PC-9 (cell line): ENCODE data around the gene BMPR1B. TPM values are rescaled to one million over a fixed set of nuclear protein-coding genes. Genes with fewer than 3 reads are reported as not detected.
A peak's percentile ranks its signal among the peaks of the same experiment; 100 is the strongest.

Experiments
- BruUV-seq: library from RNA; stranded (reverse); fragments of 400-500 nt; replicated peaks from 2 replicates; lab custom pipeline; 2021; lab: Mats Ljungman, UMichigan
- CTCF ChIA-PET: fragments of 300-600 bp; sonication (Branson Sonifier 250); formaldehyde crosslinking; loops from one replicate; lab custom pipeline; 2022; ENCODE audit warnings: antibody characterized with exemption; lab: Charles Lee
- POLR2A ChIA-PET: fragments of 300-600 bp; sonication (Branson Sonifier 250); formaldehyde crosslinking; loops from one replicate; lab custom pipeline; 2022; ENCODE audit warnings: antibody characterized with exemption; ENCODE audit not compliant: unreplicated experiment; lab: Charles Lee
- DNase-seq, 2 experiments: peaks; one replicate each; pipeline versions ENCODE4 v3.0.0 to v3.0.0-alpha.2; 2015 to 2022; ENCODE audit warnings: mixed read lengths in 1 of 2
- H2AFZ ChIP-seq: fragments of 200-600 bp; sonication (generic); 2 replicates; pipeline ENCODE4 v1.8.1; 2017; ENCODE audit warnings: antibody characterized with exemption
- H3F3A ChIP-seq: fragments of 200-600 bp; sonication (generic); 2 replicates; pipeline ENCODE4 v1.8.1; 2017; ENCODE audit warnings: antibody characterized with exemption, mild to moderate bottlenecking, low read depth; ENCODE audit not compliant: insufficient read depth
- H3K27ac ChIP-seq: fragments of 200-600 bp; sonication (generic); 2 replicates; pipeline ENCODE4 v1.6.1; 2016; ENCODE audit warnings: mixed run types
- H3K27me3 ChIP-seq: fragments of 200-600 bp; sonication (generic); 2 replicates; pipeline ENCODE4 v1.6.1; 2016; ENCODE audit warnings: low read depth, mixed run types; ENCODE audit not compliant: insufficient read depth
- H3K36me3 ChIP-seq: fragments of 200-600 bp; sonication (generic); 2 replicates; pipeline ENCODE4 v1.6.1; 2016; ENCODE audit warnings: low read depth, mixed run types
- H3K4me1 ChIP-seq: fragments of 200-600 bp; sonication (generic); replicated peaks from 2 replicates; pipeline ENCODE4 v1.6.1; 2016; ENCODE audit warnings: mixed run types; ENCODE audit not compliant: insufficient read depth
- H3K4me2 ChIP-seq: fragments of 200-600 bp; sonication (generic); 2 replicates; pipeline ENCODE4 v1.6.1; 2017; ENCODE audit warnings: mixed run types
- H3K4me3 ChIP-seq: fragments of 200-600 bp; sonication (generic); 2 replicates; pipeline ENCODE4 v1.6.1; 2016; ENCODE audit warnings: mixed run types
- H3K79me2 ChIP-seq: fragments of 200-600 bp; sonication (generic); 2 replicates; pipeline ENCODE4 v1.6.1; 2017; ENCODE audit warnings: low read depth, mixed run types
- H3K9me2 ChIP-seq: fragments of 200-600 bp; sonication (generic); 2 replicates; pipeline ENCODE4 v1.8.1; 2017; ENCODE audit warnings: mild to moderate bottlenecking; ENCODE audit not compliant: insufficient read depth
- H3K9me3 ChIP-seq: fragments of 200-600 bp; sonication (generic); 2 replicates; pipeline ENCODE4 v1.8.1; 2016; ENCODE audit warnings: low read depth; ENCODE audit not compliant: insufficient read depth
- H4K20me1 ChIP-seq: fragments of 200-600 bp; sonication (generic); 2 replicates; pipeline ENCODE4 v1.8.1; 2017; ENCODE audit not compliant: insufficient read depth
- EZH2 ChIP-seq: fragments of 200-600 bp; sonication (generic); IDR thresholded peaks from 2 replicates; pipeline ENCODE4 v1.8.0; 2017; ENCODE audit warnings: antibody characterized with exemption, low read depth
- intact Hi-C: fragments of 100-400 bp; cut with micrococcal nuclease; formaldehyde crosslinking; loops from one replicate; pipeline ENCODE4 v1.10.0; 2022; ENCODE audit not compliant: unreplicated experiment
- total RNA-seq: library from RNA; stranded (reverse); gene quantifications from 2 replicates; pipeline ENCODE4 v1.2.3, GENCODE V29; 2021
- TF ChIP-seq, protein P1 (sequence below): fragments of 200-600 bp; sonication (generic); conservative IDR thresholded peaks from 2 replicates; pipeline ENCODE4 v1.6.1; 2017; ENCODE audit warnings: mixed run types, antibody characterized with exemption, mild to moderate bottlenecking, moderate library complexity

The BMPR1B gene
- total RNA-seq, 1 experiment from 2014 or later: 1.1 TPM

DNA sequence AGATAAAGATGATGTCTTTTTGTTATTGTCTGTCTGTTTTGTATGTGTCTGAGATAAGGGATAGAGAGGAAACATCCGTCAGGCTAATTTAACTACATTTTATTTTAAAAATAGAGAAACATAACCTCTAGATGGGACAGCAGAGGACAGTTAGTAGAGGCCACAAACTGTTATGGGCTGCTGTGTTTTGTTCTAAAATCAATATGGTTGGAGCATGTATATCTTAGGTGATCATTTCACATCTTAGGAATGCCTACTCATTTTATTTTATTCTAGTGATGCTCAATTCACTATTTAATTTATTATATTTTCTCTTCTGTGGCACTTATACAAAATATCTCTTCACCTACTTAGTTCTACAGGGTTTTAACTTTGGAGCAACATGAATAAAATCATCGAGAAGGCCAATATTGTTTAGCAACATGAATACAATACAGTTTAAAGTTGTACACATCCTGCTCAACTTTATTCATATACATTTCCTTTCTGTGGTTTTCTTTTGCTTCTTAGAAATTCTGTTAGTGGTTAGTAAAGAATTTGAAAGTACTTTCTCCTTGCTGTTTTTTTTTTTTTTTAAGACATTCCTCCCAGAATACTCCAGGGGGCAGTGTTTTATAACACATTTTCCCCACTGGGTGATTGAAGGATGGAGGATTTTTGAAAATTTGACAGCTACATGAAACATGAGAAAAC, 398.1 kb downstream of the BMPR1B start:
- H3K36me3 ChIP-seq: no peaks in the 10 kb centered on the region
- no peak overlapping the region for H3K4me3 ChIP-seq
- H3K4me1 ChIP-seq: no peaks in the 10 kb centered on the region
- no peaks in the 10 kb centered on the region for H3K27me3 ChIP-seq
- H3K9me2 ChIP-seq: no peaks in the 10 kb centered on the region
- peak overlapping the region; percentile 31; the same call in 1 of the 2 replicates for H3K4me2 ChIP-seq
- TF ChIP-seq, protein P1, sequence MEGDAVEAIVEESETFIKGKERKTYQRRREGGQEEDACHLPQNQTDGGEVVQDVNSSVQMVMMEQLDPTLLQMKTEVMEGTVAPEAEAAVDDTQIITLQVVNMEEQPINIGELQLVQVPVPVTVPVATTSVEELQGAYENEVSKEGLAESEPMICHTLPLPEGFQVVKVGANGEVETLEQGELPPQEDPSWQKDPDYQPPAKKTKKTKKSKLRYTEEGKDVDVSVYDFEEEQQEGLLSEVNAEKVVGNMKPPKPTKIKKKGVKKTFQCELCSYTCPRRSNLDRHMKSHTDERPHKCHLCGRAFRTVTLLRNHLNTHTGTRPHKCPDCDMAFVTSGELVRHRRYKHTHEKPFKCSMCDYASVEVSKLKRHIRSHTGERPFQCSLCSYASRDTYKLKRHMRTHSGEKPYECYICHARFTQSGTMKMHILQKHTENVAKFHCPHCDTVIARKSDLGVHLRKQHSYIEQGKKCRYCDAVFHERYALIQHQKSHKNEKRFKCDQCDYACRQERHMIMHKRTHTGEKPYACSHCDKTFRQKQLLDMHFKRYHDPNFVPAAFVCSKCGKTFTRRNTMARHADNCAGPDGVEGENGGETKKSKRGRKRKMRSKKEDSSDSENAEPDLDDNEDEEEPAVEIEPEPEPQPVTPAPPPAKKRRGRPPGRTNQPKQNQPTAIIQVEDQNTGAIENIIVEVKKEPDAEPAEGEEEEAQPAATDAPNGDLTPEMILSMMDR: peak; percentile 67
- TF ChIP-seq EZH2: no peak
- ChIA-PET CTCF (interaction anchor here (0.7 kb wide), 2 partner anchors 15 to 354 kb away, joined by 3 to 5 read pairs; no protein-coding TSS in a partner anchor), POLR2A (interaction anchor here (0.7 kb wide), 2 partner anchors 37 to 434 kb away, joined by 3 read pairs; no protein-coding TSS in a partner anchor)
- no TSS peak for BruUV-seq
- no peaks in the 10 kb centered on the region for H3K79me2 ChIP-seq
- no peaks in the 10 kb centered on the region for H3K9me3 ChIP-seq
- H2AFZ ChIP-seq: no peak overlapping the region
- intact Hi-C loops: no loop called here
- no peaks in the 10 kb centered on the region for H3F3A ChIP-seq
- H4K20me1 ChIP-seq: no peaks in the 10 kb centered on the region
- no peak for DNase-seq
- no peak overlapping the region for H3K27ac ChIP-seq

DNA sequence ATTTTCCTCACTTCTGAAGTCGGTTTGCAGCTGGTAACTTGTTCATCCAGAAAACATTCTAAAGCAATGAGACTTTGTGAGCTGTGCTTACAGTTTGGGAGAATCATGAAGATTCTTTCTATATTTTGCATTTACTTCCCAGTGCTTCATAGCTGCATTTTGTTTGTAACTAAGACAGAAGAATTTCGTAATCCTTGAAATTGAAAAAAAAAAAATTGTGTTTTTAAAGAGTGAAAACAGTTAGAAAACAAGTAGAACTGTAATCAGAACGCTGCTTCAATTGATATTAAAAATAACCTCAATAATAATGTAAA, 398.7 kb downstream of the BMPR1B start:
- H3K4me2 ChIP-seq: no peak overlapping the region
- no peaks in the 10 kb centered on the region for H3K9me2 ChIP-seq
- TF ChIP-seq EZH2: no peak
- H3K79me2 ChIP-seq: no peaks in the 10 kb centered on the region
- no peaks in the 10 kb centered on the region for H3K4me1 ChIP-seq
- intact Hi-C loops: no loop called here
- H2AFZ ChIP-seq: no peak overlapping the region
- no peaks in the 10 kb centered on the region for H3F3A ChIP-seq
- H3K4me3 ChIP-seq: no peak overlapping the region
- no peak overlapping the region for H3K27ac ChIP-seq
- no peaks in the 10 kb centered on the region for H3K36me3 ChIP-seq
- ChIA-PET POLR2A (interaction anchor here (0.7 kb wide), 2 partner anchors 37 to 433 kb away, joined by 3 read pairs; no protein-coding TSS in a partner anchor), CTCF (interaction anchor here (0.7 kb wide), 2 partner anchors 14 to 354 kb away, joined by 3 to 5 read pairs; no protein-coding TSS in a partner anchor)
- no peaks in the 10 kb centered on the region for H3K9me3 ChIP-seq
- H3K27me3 ChIP-seq: no peaks in the 10 kb centered on the region
- no peaks in the 10 kb centered on the region for H4K20me1 ChIP-seq
- no TSS peak for BruUV-seq
- no peak for DNase-seq

DNA sequence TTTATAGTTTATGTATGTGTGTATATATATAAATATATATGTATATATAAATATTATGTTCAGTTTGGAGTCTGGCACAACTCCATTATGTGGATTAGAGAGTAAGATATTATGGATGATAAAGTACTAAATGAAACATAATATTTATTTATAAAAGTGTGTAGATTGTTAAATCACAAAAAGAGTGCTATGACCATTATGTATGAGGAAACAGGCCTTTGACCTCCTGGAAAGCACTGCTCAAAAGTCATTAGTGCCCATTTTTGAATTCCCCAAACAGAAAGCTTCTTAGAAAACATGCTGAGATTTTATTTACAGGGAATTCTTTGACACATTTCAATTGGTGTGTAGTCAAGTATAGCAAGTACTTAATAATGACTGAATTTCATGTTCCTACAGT, 399.8 kb downstream of the BMPR1B start:
- no peaks in the 10 kb centered on the region for H3K9me2 ChIP-seq
- no TSS peak for BruUV-seq
- no peaks in the 10 kb centered on the region for H4K20me1 ChIP-seq
- H3K9me3 ChIP-seq: no peaks in the 10 kb centered on the region
- no peak for DNase-seq
- no peak overlapping the region for H2AFZ ChIP-seq
- no peaks in the 10 kb centered on the region for H3K79me2 ChIP-seq
- TF ChIP-seq, protein P1: no peak
- no peak for TF ChIP-seq EZH2
- H3F3A ChIP-seq: no peaks in the 10 kb centered on the region
- intact Hi-C loops: no loop called here
- no peak overlapping the region for H3K4me3 ChIP-seq
- H3K27me3 ChIP-seq: no peaks in the 10 kb centered on the region
- no peaks in the 10 kb centered on the region for H3K36me3 ChIP-seq
- H3K4me2 ChIP-seq: no peak overlapping the region
- H3K27ac ChIP-seq: no peak overlapping the region
- ChIA-PET CTCF (no interaction called here), POLR2A (no interaction called here)
- no peaks in the 10 kb centered on the region for H3K4me1 ChIP-seq
